Measurements from ENCODE around the gene ATXN1.
A peak's percentile ranks its signal among the peaks of the same experiment; 100 is the strongest.

ATXN1 gene

DNA sequence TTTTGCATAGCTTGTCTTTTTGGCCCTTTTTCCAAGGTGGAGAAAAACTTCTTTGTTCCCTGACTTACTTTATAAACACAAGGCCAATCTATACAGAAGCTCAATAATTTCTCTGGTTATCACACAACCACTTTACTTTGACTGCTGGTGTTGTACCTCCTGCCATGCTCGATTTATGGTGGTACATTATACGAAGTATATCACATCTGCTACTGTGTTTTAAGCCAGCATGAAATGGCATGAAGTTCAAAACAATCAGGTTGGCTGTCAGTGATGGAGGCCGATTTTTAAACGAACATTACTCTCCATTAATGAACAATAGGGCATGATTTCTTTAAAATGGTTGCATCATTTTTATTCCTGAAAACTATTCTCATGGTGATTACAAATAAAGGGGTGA lies 21.0 kb upstream of the ATXN1 start:
- no peak for DNase-seq

DNA sequence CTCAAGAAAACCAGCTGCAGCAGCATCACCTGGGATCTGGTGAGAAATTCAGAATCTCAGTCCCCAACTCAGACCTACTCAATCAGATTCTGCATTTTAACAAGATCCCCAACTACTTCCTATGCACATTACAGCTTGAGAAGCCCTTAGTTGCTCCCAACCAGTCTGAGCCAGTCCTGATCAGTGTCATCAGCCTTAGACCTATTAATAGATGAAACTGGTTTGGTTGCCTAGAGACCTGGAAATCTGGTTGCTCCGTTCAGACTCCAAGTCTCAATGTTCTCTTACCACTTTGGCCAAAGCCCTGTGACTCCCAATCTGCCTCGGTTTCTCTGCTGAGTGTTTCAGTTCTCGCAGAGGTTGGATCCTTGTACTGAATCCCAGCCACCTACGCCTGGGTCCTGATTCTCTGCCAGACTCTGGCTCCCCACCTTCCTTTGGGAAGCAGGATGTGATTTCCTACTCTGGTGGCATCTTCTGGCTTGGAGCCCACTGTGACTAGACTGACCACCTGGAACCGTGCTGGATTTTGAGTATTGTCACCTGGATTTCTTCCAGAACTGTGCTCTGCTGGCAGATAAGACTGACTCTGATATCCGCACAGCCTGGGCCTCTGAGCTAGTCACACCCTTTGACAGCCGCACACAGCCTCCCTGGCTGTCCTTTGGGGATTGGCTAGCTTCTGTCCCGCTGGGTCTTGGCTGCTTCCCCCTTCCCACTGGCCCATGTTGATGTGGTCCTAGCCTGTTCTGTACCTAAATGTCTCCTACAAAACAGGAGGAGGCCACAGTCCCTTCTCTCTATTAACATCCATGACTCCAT lies 20.3 kb upstream of the ATXN1 start:
- no peak for DNase-seq

DNA sequence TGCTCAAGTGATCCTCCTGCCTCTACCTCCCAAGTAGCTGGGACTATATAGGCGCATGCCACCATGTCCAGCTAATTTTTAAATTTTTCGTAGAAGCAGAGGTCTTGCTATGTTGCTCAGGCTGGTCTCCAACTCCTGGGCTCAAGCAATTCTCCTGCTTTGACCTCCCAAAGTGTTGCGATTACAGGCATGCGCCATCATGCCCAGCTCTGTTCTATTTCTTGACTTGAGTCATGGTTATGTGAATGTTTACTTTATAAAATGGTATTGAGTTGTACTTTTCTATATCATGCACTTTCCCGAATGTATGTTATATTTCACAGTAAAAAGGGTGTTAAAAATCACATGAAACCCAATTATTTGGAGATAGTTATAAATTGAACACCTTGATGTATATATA lies 17.3 kb upstream of the ATXN1 start:
- no peak for DNase-seq

DNA sequence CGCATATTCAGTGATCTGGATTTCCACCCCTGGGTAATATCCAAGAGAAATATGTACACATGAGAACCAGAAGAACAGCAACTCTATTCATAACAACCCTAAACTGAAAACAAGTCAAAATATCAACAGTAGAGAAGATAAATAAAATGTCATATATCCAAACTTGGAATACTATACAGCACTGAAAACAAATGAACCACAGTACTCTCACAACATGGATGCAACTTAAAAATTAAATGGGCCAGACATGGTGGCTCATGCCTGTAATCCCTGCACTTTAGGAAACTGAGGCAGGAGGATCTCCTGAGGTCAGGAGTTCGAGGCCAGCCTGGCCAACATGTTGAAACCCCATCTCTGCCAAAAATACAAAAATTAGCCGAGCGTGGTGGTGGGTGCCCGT lies 16.5 kb upstream of the ATXN1 start:
- no peak for DNase-seq

DNA sequence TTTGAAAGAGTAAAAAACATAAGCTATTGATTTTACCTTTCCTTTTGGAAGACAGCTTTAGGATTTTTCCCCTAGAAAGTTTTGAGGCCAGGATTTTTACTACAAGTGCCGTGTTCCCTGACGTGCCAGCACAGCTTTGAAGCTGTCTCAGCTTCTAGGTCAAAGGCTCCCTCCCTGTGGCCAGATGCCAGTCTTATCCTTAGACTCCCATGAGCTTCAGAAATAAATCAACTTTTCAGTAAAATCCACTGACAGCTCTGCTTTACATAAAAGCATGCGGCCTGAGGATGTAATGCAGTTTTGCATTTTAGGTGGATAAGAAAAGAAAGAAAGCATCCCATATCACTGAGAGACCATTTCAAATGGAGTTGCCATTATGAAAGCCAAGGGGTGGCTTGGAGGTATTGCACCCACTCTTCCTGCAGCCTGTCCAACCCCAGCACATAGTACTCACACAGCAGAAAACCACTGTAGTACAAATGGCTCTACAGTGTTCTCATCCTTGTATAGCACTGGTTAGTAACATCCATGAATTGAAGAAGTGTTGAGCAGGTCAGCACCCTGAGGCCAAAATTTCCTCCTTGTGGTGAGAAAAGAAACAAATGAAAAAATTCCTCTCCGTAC lies 15.2 kb upstream of the ATXN1 start:
- DNase-seq, result no peak

DNA sequence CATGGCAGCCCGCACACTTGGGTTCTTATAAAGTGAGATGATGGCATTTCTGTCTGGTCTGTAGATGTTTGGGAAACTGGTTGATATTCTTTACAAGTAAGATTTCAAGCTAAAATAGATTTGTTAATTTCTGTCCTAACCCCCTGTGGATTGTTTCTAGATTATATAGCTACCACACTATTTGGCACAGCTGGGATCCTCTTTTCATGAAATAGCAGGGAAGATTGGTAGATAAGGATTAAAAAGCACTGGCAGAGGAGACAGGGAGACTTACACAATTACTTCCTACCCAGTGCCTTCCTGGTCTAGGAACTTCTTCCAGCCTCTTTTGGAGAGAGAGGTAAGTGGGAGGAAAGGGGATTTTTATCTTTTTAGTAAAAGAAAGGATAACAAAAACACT lies 13.2 kb upstream of the ATXN1 start:
- no peak for DNase-seq

DNA sequence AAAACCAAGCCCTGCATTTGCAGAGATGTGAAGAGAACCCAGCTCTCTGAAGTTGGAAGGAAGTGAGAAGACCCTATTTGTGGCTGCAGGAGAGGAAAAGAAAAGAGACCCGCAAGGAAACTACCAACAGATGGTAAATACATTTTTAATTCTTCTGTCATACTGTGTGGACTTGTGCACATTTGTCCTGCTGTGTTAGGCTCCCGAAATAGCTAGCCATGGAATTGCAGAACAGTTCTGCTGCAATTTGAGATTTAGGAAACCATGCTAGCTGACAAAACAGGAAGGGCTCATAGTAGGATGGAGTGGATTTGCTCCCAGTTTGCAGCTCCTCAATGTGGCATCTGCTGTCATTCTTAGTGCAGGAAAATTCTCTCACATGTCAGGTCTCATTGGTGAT lies 12.1 kb upstream of the ATXN1 start:
- DNase-seq, result no peak

DNA sequence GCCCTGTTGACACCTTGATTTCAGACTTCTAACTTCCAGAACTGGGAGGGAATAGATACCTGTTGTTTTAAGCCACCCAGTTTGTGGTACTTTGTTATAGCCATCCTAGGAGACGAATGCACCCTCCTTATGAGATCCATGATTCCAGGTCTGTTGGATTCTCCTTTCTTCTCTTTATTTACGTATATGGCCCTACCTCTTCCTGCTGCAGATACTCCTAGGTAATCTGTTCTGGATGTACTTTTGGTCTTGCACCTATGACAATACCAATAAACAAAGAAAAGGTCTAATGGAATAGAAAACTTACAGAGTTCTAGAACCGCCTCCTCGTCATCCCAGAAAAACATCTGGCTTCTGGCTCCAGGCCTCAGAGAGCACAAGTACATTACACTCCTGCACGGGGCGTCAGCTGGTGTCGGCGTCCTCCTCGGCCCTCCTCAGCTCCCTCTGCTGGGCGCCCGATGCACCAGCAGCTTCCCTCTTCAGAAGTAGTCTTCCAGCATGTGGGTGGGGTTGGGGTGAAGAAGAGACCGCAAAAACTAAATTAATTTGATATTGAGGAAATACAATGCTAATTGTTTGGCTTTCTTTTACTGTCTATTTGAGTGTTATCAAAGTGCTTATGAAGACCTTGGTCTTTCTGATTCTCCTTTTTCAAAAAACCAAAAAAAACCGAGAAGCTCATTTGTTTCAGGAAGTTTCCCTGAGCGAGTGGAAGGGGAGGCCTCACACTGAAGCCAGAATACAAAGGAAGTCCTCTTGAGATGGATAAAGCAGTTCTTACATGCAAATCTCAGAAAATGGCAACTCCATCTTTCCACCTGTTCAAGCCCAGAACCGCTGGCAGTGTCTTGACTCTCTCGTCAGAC lies 9.7 kb upstream of the ATXN1 start:
- no peak for DNase-seq

DNA sequence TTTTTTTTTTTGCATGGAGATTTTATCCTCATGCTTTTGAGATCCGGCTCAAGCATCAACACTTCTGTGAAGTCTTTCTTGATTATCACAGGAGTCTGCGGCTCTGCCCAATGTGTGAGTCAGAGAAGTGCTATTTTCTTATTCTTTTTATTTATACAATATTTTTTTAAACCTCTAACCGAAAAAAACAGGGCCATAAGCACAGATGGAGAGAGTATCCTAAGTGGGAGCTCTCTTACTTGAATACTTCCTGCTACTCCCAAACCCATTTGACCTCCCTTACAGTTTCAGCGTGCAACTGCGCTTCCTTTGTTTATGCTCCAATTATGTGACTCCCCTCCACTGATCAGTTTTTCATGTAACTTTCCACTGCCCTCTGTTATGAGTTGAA lies 8.7 kb upstream of the ATXN1 start:
- peak; percentile 45 for DNase-seq

DNA sequence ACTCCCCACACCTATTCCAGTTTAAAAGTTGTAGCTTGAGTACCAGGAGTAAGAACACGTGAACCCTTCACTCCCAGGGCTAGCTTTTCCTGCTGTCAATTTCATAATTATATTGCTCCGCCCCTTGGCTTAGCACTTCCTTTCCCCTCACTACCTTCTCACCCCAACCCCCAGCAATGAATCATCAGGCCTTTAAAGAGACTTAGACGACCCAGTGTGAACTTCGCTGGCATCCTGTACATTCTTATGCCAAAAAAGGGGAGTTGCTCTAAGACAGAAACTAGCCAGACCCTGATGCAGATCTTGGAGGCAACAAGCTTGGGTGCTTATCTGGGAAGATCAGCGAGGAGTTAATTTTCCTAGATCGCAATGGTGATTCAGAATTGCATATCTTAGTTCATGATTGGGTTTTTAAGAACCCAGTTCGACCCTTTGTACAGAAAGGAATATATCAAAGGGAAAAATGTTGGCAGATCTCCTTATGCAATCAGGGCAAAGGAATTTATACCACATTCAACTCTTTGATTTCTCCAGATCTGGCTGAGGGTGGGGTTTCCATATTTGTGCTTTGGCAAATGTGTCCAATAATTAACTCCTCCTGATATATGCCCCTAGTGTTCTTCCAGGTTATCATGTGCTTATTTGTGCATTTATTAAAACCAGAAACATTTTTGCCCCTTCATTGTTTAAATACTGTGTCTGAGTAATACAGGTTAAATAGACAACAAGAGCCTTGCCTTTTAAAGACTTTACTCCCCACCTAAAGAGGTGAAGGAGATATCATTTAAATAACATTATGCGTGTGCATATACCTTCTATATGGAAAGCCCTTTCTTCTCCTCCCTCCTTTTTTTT lies 8.1 kb upstream of the ATXN1 start:
- DNase-seq, result peak; percentile 74

DNA sequence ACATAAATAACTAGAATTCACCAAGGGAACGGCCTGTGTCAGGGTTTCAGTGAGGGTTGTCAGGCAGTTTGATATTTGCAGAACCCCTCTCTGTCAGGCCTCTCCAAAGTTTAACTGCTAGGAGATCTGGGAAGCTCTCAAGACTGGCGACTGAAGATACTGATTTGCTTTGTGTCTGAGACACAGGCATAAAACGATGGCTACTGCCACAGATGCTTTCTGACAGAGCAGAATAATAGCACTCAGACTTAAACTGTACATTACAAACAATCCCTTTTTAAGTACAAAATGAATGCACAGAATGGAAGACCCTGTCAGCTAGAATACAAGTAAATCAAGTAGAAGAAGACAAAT lies 7.2 kb upstream of the ATXN1 start:
- no peak for DNase-seq

DNA sequence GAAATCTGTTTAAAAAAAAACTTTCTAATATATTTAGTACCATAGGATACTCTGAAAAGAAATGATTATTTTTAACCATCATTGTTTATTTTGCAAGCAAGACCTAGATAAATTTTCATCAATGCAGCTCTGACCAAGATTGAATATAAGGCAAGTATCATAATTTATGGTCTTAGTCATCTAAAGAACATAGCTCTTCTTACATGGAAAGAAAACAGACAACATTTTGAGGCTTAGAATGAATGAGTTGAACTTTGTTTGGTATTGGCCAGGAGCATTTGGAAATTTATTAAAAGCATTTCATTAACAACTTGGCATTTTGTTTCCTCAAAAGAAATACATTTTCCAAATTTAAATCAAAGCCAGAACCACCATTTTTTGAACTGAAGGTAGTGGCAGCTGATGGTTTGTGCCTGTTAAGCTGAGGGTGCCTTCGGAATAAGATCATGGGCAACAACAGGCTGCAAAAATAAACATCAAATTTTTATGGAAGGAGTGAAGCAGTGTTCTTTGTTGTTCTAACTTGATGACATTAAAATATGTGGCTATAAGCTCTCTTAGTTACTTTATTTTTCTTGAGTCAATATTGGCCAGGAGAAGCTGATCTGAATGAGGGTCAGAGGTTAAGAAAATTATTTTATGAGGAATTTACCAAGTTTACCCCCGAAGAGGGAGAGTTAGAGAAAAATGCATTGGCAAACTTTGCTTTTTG lies 6.7 kb upstream of the ATXN1 start:
- no peak for DNase-seq

DNA sequence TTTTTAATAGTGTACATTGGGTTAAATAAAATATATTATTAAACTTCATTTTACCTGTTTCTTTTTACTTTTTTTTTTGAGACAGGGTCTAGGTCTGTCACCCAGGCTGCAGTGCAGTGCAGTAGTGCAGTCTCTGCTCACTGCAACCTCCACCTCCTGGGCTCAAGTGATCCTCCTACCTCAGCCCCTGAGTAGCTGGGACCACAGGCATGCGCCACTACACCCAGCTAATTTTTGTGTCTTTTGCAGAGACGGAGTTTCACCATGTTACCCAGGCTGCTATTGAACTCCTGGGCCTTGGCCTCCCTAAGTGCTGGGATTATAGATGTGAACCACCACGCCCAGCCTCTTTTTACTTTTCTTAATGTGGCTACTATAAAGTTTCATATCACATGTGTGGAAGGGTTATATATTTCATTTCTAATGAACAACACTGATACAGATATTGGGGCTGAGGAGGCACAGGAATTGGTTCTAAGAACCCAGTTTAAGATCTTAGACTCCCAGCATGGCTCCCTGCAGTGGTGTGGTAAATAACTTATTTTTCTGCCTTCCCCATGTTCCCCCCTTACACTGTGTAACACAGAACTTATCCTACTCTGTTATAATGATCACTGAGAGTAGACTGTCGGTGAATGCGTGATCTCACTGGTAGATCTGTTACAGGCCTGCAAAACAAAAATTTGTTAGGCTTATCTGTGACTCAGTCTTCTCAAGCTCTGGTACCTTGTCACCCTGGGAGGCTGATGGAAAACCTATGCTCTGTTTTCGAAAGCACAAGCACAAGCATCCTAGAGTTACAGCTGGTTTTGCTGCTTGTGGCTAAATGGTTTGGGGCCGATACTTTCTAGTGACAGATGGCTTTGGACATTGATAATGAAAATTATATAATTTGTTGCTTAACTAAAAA lies 5.8 kb upstream of the ATXN1 start:
- no peak for DNase-seq

DNA sequence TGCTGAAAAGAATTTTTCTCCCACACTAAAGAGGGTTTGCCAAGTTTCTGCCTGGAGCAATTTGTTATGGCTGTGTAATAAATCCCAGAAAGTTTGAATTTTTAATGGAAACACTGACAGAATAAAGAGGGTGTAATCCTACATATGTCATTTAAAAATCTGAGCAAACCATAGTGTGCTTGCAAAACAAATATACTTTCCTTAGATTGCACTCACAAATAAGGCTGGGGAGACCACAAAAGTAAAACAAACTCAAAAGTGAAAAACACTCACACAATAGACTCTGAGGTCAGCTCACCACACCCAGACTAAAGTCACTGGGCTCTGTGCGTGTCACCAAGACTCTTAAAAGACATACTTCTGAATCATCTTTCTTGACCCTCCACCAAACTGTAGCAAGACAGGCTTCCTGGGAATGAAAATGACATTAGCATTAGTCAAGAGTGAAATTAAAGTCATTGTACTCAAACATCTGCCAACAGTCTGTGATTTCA lies 4.8 kb upstream of the ATXN1 start:
- DNase-seq, result peak; percentile 64

DNA sequence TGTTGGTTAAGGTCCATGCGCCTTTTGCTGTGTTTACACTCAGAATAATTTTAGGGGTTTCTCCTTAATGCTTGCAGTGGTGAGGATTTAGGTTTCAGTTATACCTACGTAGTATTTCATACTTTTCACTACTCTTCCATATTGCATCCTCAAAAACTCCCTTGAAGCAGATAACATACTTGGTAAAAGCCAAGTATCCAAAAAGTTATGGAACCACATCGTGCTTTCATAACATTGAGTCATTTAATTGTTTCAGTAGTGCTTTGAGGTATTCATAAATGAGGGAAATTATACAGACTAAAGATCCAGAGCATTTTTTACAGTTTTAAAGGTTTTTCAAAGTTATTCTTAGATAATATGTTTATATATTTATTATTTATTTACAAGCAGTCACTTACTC lies 4.0 kb upstream of the ATXN1 start:
- DNase-seq, result no peak

DNA sequence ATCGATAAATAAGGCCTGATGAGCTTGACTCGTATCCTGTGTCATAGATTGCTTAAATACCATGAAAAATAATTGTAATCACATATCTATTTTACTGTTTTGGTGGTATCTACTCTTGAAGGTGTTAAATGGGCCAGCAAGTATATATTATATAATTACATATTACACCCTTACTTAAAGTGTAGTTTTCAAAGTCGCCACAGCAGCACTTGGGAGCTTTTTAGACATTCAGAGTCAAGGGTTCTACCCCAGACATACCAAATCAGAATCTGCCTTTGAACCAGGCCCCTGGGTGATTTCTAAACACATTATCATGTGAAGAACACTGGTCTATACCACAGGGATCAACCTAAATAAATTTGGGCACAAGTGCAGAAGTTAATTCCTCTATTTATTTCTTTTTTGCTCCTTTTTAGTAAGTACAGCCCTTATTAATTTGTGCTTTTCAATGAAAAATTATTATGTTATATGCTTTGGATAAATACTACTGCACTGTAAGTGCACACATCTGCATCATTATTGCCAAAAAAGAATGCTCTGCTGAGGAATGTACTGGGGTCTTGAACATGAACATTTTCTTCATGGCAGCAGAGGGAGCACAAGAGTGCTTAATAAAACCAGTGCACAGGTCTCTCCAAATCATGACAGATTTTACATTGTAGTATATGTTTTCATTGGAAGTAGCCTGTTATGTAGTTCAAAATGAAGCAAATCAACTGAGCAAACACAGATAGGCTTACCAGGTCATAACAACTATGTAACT lies 3.1 kb upstream of the ATXN1 start:
- DNase-seq, result peak; percentile 56

DNA sequence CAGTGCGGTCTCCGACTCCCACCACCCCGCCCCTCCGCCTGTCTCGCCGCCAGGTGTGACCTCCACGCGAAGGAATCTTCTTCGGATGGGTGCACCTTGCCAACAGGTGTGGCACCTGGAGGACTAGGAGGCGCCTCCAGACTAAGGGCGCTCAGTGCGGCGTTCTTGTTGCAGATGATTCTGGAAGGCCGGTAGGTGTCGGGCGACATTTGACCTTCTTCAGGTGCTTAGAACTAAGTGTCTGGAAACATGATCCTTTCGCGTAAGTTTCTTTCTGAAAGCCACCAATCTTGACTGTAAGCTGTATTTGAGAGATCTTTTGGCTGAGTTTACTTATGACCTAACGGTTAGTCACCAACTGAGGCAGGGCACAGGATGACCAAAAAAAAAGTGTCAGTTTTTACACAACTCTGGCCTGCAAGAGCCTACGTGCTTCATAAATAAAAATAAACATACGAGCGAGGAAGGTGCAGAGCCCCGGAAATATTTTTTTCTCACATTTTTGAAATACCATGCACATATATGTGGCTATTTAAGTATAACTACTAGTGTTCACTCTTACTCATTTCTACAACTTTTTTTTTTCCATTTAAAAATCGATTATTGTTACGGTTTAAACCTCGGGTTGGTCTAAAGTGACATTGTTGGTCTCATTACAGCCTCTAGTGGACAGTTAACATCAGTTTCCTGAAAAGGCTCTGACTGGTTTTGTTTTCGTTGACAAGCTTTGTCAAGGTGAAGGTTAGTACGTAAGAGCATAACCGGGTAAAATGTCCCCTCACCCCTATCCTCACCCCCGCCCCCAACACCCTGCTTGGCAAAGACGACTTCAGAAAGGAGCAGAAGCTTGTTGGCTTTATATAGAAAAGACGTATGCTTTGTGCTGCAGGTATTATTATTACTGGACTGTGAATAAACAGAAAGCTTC lies 1.6 kb upstream of the ATXN1 start:
- DNase-seq, result peak; percentile 76

DNA sequence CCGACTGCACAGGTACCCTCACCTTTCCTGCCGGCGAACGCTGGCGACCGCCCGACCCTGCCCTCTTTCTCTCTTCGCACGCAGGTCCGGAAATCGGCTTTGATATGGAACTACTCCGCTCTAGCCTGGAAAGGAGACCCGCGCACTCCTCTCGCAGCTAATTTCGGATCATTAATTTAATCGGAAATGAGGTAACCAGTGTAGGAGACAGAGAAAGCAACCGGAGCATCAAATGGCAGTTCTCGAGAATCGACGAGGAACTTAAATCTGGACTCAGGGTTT lies 949 bp upstream of the ATXN1 start:
- DNase-seq, result no peak
